ENCODE data around the gene GANC.

GANC gene

DNA sequence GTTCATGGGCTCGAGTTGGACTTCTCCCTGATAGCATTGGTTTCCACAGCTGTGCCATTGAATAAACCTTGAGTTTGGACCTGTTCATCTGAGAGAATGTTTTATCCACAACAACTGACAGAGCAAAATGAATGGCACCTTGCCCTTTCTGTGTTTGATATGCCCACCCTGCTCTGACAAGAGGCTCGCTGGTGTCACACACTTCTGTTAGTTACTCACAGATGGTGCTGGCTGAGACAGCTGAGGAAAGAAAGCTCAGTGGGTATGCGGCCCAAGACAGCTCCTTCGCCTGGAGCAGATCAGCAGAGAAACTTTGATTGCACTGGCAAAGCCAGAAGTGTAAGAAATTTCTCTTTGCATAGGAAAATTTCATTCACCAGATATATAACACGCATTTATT, 83.8 kb downstream of the GANC start:
- TF ChIP-seq, protein P1, sequence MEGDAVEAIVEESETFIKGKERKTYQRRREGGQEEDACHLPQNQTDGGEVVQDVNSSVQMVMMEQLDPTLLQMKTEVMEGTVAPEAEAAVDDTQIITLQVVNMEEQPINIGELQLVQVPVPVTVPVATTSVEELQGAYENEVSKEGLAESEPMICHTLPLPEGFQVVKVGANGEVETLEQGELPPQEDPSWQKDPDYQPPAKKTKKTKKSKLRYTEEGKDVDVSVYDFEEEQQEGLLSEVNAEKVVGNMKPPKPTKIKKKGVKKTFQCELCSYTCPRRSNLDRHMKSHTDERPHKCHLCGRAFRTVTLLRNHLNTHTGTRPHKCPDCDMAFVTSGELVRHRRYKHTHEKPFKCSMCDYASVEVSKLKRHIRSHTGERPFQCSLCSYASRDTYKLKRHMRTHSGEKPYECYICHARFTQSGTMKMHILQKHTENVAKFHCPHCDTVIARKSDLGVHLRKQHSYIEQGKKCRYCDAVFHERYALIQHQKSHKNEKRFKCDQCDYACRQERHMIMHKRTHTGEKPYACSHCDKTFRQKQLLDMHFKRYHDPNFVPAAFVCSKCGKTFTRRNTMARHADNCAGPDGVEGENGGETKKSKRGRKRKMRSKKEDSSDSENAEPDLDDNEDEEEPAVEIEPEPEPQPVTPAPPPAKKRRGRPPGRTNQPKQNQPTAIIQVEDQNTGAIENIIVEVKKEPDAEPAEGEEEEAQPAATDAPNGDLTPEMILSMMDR (IDR thresholded peaks at IDR 0.05; ENCODE audit: low read depth, low read length) = no peak
- H3K4me3 ChIP-seq (ENCODE audit: low read depth, low read length) = no peak overlapping the region

DNA sequence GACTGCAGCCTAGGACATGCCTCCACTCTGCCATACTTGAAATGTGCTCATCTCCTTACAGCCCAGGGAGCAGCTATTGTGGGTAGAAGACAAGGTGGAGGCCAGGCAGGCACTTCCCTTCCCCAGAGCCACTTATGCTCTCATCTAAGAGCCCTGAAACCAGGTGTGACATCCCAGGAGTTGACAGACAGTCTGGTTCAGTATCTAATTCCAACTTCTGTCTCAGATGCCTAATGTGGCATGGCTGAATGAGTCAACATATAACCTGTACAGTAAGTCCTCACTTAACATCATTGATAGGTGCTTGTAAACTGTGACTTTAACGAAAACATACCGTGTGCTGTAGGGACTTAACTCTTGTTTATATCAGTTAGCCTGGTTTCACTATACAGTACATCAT, 85.1 kb downstream of the GANC start:
- TF ChIP-seq, protein P1 (IDR thresholded peaks at IDR 0.05; ENCODE audit: low read depth, low read length) = no peak
- no peak overlapping the region for H3K4me3 ChIP-seq (ENCODE audit: low read depth, low read length)

DNA sequence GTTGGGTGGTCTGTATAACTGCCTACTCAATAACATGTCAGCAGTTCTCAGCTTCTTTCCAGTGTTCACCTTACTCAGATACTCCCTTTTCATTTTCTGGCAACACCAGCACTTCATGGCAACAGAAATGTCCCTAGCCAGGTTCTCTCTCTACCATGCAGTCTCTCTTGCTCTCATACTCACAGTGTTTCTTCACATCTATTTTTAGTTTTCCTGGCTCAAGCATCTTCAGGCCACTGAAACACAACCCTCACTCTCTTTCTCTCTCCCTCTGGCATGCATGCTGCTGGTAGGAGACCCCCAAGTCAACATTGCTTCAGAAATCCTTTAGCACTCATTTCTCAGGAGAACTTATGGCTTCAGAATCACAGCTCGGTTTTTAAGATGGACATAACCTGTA, 86.2 kb downstream of the GANC start, which contains the start of gene CAPN3:
Gene CAPN3, plus strand, starts transcription at position 253 of the 400 bp plus-strand sequence. CDS start 305 bp downstream, outside the sequence.
- H3K4me3 ChIP-seq (ENCODE audit: low read depth, low read length) = no peak within 1 kb of the TSS
- TF ChIP-seq, protein P1 (IDR thresholded peaks at IDR 0.05; ENCODE audit: low read depth, low read length) = no peak

DNA sequence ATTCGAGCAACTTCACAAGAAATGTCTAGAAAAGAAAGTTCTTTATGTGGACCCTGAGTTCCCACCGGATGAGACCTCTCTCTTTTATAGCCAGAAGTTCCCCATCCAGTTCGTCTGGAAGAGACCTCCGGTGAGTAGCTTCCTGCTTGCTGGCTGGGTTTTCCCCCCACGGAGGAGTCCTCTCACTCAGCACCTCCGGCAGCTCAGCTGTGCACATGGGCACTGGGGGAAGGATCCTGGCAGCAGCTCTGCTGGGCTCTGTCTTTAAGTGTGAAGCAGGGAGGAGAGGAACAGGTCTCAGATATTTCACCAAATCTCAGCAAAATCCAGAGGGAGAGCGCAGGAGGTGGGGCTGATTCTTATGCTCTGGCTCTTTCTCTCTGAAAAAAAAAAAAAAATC, 87.0 kb downstream of the GANC start:
- H3K4me3 ChIP-seq (ENCODE audit: low read depth, low read length) = no peak overlapping the region
- TF ChIP-seq, protein P1 (IDR thresholded peaks at IDR 0.05; ENCODE audit: low read depth, low read length) = no peak

DNA sequence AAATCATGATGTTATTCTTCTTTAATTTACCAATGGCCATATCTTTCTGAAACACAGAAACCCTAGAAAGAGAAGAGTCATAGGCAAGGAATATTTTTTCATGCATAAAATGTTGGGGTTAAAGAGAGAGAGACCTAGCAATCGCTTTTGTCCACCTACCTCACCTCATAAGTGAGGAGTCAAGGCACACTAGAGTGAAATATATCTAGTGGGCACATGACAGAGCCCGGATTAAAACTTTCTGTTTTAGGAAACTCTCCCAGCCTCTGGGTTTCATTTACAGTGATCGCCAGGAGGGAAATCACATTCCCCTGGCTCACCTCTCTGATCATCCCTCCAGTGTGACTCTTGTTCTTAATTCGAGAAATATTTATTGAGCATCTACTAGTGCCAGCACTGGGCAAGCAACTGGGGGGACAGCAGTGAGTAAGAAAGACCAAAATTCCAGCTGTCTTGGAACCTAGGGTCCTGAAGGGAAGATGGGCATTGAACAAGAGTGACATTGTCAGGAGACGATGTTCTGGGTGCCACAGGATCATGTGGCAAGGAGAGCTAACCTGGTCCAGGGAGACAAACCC, 87.6 kb downstream of the GANC start:
- TF ChIP-seq, protein P1 (IDR thresholded peaks at IDR 0.05; ENCODE audit: low read depth, low read length) = no peak
- H3K4me3 ChIP-seq (ENCODE audit: low read depth, low read length) = no peak overlapping the region

DNA sequence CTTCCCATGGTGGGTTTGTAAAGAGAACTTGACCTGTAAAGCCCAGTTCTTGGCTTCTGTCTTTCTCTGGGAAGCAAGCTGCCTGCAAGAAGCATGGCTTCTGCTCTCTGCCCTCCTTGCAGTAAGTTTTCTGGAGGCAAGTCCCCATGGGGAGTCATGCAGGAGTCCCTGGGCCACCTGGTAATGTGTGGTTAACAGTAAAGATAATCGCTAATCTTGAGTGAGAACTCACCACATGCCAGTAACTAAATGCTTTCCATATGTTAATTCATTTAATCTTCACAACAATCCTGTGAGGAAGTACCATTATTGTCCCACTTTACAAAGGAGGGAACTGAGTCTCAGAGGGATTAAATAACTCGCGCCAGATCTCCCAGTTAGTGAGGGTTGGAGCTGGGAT, 90.5 kb downstream of the GANC start:
- H3K4me3 ChIP-seq (ENCODE audit: low read depth, low read length) = no peak overlapping the region
- TF ChIP-seq, protein P1 (IDR thresholded peaks at IDR 0.05; ENCODE audit: low read depth, low read length) = no peak

DNA sequence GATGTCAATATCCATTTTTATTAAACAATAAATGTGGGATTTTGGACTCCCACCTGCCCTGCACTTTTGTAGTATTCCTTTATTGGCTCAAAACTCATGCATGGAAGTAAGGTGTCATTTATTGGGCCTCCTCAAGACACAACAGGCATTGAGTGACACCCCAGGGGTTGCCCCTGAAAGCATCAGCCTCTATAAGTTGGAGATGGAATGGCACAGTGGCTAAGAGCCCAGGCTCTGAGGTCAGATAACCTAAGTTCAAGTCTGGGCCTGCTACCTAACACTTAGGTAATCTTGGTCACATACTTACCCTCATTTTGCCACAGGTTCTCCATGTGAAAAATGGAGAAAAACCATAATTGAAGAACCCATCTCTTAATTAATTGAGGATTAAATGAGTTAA, 90.9 kb downstream of the GANC start:
- TF ChIP-seq, protein P1 (IDR thresholded peaks at IDR 0.05; ENCODE audit: low read depth, low read length) = no peak
- no peak overlapping the region for H3K4me3 ChIP-seq (ENCODE audit: low read depth, low read length)

Data from WI38 (cell line).